Measurements from ENCODE around the gene SELE. TPM values are rescaled to one million over a fixed set of nuclear protein-coding genes. Genes with fewer than 3 reads are reported as not detected.
"Not testable (repeated sequence)": the region's sequence is repeated elsewhere in the genome, so short reads cannot be mapped to it uniquely, and the experiment has no call there.

Gene SELE
- total RNA-seq, 4 donors from 2014 or later, result 0.06 to 15.7 (median 1.5) TPM

GRCh38 chr1:169723763-169724162 lies 10.1 kb downstream of the SELE start:
- peaks cover 0 to 3% (median 0%) of the 10 kb centered on the region in 4 donors for H3K27me3 ChIP-seq
- no peak overlapping the region for H3K27ac ChIP-seq (replicated peaks in 1 of 4)
- H3K4me3 ChIP-seq, result no peak overlapping the region
- DNase-seq (ENCODE audit: extremely low spot score), result no peak
- intact Hi-C loops (cut with DNase I), result no loop called here
- no peaks in the 10 kb centered on the region for H3K9me3 ChIP-seq
- H3K4me1 ChIP-seq, result no peaks in the 10 kb centered on the region
- no peaks in the 10 kb centered on the region for H3K36me3 ChIP-seq
- WGBS, result 79% methylated on average over 2 of the region's 2 CpGs
- TF ChIP-seq EP300 (IDR thresholded peaks at IDR 0.05) (no peak), CTCF (IDR thresholded peaks at IDR 0.05) (no peak), POLR2A (IDR thresholded peaks at IDR 0.05; ENCODE audit: low read depth) (no peak), POLR2AphosphoS5 (IDR thresholded peaks at IDR 0.05) (no peak)

GRCh38 chr1:169722779-169723178 lies 11.1 kb downstream of the SELE start:
- Histone ChIP-seq H3K4me3 (no peak overlapping the region), H3K27me3 (no peaks in the 10 kb centered on the region), H3K9me3 (no peaks in the 10 kb centered on the region), H3K36me3 (no peaks in the 10 kb centered on the region), H3K4me1 (no peaks in the 10 kb centered on the region), H3K27ac (replicated peaks in 1 of 4) (no peak overlapping the region)
- intact Hi-C loops (cut with DNase I), result no loop called here
- TF ChIP-seq CTCF (IDR thresholded peaks at IDR 0.05) (no peak), EP300 (IDR thresholded peaks at IDR 0.05) (no peak), POLR2AphosphoS5 (IDR thresholded peaks at IDR 0.05) (no peak)
- DNase-seq (ENCODE audit: extremely low spot score), result no peak

GRCh38 chr1:169715100-169715499 lies 18.8 kb downstream of the SELE start:
- not testable (repeated sequence) for H3K4me3 ChIP-seq; H3K27me3 ChIP-seq; H3K4me1 ChIP-seq; H3K36me3 ChIP-seq; H3K27ac ChIP-seq (replicated peaks in 1 of 4); DNase-seq (ENCODE audit: extremely low spot score)
- H3K9me3 ChIP-seq, result peaks cover 0 to 14% (median 5%) of the 10 kb centered on the region in 4 donors
- intact Hi-C loops (cut with DNase I), result loop anchor here (10.0 kb wide), 1 partner anchor 160 kb away; no protein-coding TSS in a partner anchor
- WGBS, result 89% methylated on average over 2 of the region's 2 CpGs

- H3K4me3 ChIP-seq; DNase-seq (ENCODE audit: extremely low spot score); H3K36me3 ChIP-seq; H3K27ac ChIP-seq (replicated peaks in 1 of 4); H3K4me1 ChIP-seq; H3K27me3 ChIP-seq: not testable (repeated sequence)
- WGBS, result 85% methylated on average over 5 of the region's 5 CpGs
- H3K9me3 ChIP-seq, result peaks cover 0 to 14% (median 5%) of the 10 kb centered on the region in 4 donors
- intact Hi-C loops (cut with DNase I), result loop anchor here (5.0 to 10.0 kb wide), 2 partner anchors 111 to 158 kb away; no protein-coding TSS in a partner anchor
These were observed 20.8 kb downstream of the SELE start for GRCh38 chr1:169713090-169713489.

GRCh38 chr1:169712309-169712631 lies 21.6 kb downstream of the SELE start:
- intact Hi-C loops (cut with DNase I), result loop anchor here (5.0 to 10.0 kb wide), 2 partner anchors 110 to 157 kb away; no protein-coding TSS in a partner anchor
- Histone ChIP-seq H3K27ac (replicated peaks in 1 of 4) (no peak overlapping the region), H3K36me3 (no peaks in the 10 kb centered on the region), H3K9me3 (peaks cover 0 to 14% (median 5%) of the 10 kb centered on the region in 4 donors), H3K4me1 (peaks cover 0 to 3% (median 0%) of the 10 kb centered on the region in 4 donors), H3K27me3 (peaks cover 0 to 6% (median 0%) of the 10 kb centered on the region in 4 donors), H3K4me3 (no peak overlapping the region)
- 89% methylated on average over 2 of the region's 2 CpGs for WGBS
- DNase-seq (ENCODE audit: extremely low spot score), result no peak
- TF ChIP-seq POLR2AphosphoS5 (IDR thresholded peaks at IDR 0.05) (no peak), EP300 (IDR thresholded peaks at IDR 0.05) (no peak), POLR2A (IDR thresholded peaks at IDR 0.05; ENCODE audit: low read depth) (no peak), CTCF (IDR thresholded peaks at IDR 0.05) (no peak)

All from esophagus muscularis mucosa (tissue), 4 donors.